ENCODE results near the gene STX16. TPM values are rescaled to one million over a fixed set of nuclear protein-coding genes. Genes with fewer than 3 reads are reported as not detected.

Gene STX16, protein sequence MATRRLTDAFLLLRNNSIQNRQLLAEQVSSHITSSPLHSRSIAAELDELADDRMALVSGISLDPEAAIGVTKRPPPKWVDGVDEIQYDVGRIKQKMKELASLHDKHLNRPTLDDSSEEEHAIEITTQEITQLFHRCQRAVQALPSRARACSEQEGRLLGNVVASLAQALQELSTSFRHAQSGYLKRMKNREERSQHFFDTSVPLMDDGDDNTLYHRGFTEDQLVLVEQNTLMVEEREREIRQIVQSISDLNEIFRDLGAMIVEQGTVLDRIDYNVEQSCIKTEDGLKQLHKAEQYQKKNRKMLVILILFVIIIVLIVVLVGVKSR
- total RNA-seq (2022; extraction: Qiagen RNA extraction; ENCODE audit: low read depth): 35.0 to 38.0 TPM (median 36.5 TPM) in 5 replicates

DNA sequence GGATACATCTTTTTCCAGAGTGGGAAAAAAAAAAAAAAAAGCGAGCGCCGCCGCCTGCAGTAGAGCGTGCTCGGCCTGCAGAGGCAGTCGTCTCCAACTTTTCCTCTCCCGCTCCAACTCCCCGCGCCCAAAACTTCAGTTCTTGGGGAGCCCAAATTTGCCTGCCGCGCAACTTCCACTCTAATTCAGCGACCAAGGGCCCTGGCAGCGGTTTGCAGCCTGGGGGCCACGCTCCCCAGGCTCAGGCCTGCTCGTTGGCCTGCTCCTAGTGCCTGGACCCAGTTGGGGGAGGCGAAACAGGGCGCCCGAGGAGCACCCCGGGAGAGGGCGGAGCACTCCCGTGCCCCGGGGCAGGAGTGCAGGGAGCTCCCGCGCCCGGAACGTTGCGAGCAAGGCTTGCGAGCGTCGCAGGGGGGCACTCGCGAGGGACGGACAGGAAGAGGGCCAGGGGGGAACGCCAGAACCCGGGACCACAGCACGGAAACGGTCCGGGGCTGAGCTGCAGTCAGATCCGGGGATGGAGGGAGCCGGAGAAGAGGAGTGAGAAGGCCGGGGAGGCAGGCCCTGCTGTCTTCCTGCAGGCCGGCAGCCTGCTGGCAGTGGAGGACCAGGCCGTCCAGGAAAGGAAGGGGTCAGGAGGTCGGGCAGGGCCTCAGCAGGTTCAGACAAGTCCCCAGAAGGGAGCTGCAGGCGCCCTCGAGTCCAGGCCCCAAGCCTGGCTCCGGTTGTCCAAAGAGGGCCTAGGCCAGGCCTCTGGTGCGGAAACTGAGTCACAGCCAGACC, at the start of gene STX16:
STX16 (plus strand) TSS at position 508 of the 783 bp plus-strand sequence. CDS start 724 bp downstream, outside the sequence.

DNA sequence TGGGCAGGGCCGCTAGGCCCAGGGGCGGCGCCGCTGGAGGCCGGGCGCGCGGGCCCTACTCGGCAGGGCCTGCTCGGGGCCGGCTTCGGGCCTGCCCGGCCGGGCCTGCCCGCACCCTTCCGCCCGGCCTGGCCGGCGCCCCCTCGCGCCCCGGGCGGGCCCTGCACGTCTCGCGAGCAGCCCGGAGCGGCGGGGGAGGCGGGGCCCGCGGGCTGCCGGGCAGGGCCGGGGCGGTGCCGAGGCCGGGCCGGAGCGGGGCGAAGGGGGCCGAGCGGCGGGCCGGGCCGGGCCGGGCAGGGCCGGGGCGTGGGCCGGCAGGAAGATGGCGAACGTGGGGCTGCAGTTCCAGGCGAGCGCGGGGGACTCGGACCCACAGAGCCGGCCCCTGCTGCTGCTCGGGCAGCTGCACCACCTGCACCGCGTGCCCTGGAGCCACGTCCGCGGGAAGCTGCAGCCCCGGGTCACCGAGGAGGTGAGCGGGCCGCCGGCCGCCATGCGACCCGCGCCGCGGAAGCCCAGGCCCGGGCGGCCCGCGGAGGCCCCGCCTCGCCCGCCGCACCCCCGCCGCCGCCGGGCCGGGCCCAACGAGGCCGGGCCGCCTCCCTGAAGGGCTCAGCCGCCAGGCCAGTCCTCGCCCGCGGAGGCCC, 41.6 kb downstream of the STX16 start, which contains the start of gene NPEPL1:
NPEPL1 (plus strand) TSS at position 222 of the 647 bp plus-strand sequence; CDS start at position 323, 101 bp downstream.

Other genes with a start within 250 kb of the STX16 start
- 0.05 to 0.07 TPM (median 0.05 TPM) in 3 of 5 replicates, not detected in the others for gene APCDD1L, start 135.9 kb upstream of the STX16 start, total RNA-seq (2022; extraction: Qiagen RNA extraction; ENCODE audit: low read depth)
- 29.5 to 36.2 TPM (median 33.3 TPM) in 5 replicates for gene NPEPL1, start 41.5 kb downstream of the STX16 start, total RNA-seq (2022; extraction: Qiagen RNA extraction; ENCODE audit: low read depth)
- not detected in 5 replicates for gene GNAS-AS1, start 199.6 kb downstream of the STX16 start, total RNA-seq (2022; extraction: Qiagen RNA extraction; ENCODE audit: low read depth)
- 662 to 718 TPM (median 697 TPM) in 5 replicates for gene GNAS, start 201.4 kb downstream of the STX16 start, total RNA-seq (2022; extraction: Qiagen RNA extraction; ENCODE audit: low read depth)